KOPT-K1 (cell line): ENCODE data around the gene EARS2.

Experiments
- H3K27ac ChIP-seq: fragments of 200-600 bp; sonication (generic); 2 replicates; pipeline ENCODE4 v1.5.1; 2016; ENCODE audit warnings: antibody characterized with exemption, mild to moderate bottlenecking, low read depth, low read length; ENCODE audit not compliant: poor library complexity, severe bottlenecking
- H3K36me3 ChIP-seq: fragments of 200-600 bp; sonication (generic); 2 replicates; pipeline ENCODE4 v1.5.1; 2017; ENCODE audit warnings: antibody characterized with exemption, mild to moderate bottlenecking, low read length, moderate library complexity; ENCODE audit not compliant: insufficient read depth
- H3K9me3 ChIP-seq: fragments of 200-600 bp; sonication (generic); 2 replicates; pipeline ENCODE4 v1.5.1; 2017; ENCODE audit warnings: antibody characterized with exemption, low read length, mild to moderate bottlenecking; ENCODE audit not compliant: insufficient read depth, poor library complexity, severe bottlenecking

The EARS2 gene

GRCh38 chr16:23577493-23577892 lies 20.3 kb upstream of the EARS2 start:
- Histone ChIP-seq H3K27ac (no peak overlapping the region), H3K36me3 (peaks cover 89% of the 10 kb centered on the region), H3K9me3 (no peaks in the 10 kb centered on the region)

DNA sequence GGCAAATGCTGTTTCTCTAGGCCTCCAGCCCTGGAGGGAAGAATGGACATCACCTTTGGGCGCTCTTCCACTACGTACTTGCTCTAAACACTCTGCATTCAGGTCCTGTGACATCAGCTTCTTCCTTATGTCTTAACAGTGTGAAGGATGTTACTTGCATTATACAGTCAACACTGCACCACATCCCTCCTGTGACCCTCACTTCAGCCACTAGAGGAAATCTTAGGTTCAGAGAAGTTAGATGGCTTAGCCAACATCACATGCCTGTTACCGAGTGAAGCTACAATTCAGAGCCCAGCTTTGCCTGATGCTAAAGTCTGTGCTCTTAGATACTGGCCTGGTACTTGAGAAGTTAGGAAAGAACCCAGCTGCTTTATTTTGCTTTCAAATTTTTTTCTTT lies 18.7 kb upstream of the EARS2 start:
- Histone ChIP-seq H3K36me3 (peaks cover 89% of the 10 kb centered on the region), H3K9me3 (no peaks in the 10 kb centered on the region), H3K27ac (no peak overlapping the region)

DNA sequence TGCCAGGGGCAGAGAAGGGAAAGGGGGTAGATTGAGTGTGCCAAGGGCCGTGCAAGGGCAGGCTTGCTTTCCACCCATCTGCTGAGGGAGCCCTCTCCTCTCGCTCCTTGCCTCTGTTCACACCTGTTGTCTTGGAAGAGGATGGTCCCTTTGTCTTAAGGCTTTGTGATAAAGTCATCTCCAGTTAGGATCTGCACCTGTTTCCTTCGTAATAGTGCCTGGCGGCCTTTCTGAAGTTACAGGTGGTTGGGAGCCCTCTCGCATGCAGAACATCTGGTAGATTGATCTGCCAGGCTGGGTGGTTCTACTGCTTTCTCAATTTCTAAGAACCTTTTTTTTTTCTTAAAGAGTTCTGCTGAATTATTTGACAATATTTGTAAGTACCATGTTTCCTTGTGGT lies 16.7 kb upstream of the EARS2 start:
- H3K36me3 ChIP-seq, result peaks cover 88% of the 10 kb centered on the region

DNA sequence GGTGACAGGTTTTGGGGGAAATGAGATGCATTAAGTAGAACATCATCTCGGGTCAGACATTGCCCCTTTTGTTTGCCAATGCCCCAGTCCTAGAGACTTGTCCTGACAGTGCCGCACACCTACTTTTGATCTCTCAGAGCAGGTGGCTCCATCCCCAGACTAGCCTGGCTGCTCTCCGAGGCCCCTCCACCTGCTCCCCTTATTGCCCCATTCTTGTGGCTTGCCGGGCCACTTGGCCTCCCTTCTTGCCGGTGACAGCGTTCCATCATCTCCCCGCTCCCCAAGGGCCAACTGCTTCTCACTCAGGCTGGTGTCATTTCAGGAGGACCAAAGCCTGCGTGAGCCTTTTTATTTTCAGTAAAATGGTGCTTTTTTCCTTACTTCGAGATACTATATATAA lies 15.2 kb upstream of the EARS2 start:
- Histone ChIP-seq H3K27ac (no peak overlapping the region), H3K36me3 (peaks cover 90% of the 10 kb centered on the region), H3K9me3 (no peaks in the 10 kb centered on the region)

More for the DNA sequence above, 16.7 kb upstream of the EARS2 start:
- Histone ChIP-seq H3K27ac (no peak overlapping the region), H3K9me3 (no peaks in the 10 kb centered on the region)

GRCh38 chr16:23571895-23572294 lies 14.7 kb upstream of the EARS2 start:
- Histone ChIP-seq H3K9me3 (no peaks in the 10 kb centered on the region), H3K27ac (no peak overlapping the region), H3K36me3 (peaks cover 94% of the 10 kb centered on the region)

GRCh38 chr16:23570992-23571632 lies 14.0 kb upstream of the EARS2 start:
- no peaks in the 10 kb centered on the region for H3K9me3 ChIP-seq
- H3K27ac ChIP-seq, result no peak overlapping the region
- H3K36me3 ChIP-seq, result peaks cover 96% of the 10 kb centered on the region

DNA sequence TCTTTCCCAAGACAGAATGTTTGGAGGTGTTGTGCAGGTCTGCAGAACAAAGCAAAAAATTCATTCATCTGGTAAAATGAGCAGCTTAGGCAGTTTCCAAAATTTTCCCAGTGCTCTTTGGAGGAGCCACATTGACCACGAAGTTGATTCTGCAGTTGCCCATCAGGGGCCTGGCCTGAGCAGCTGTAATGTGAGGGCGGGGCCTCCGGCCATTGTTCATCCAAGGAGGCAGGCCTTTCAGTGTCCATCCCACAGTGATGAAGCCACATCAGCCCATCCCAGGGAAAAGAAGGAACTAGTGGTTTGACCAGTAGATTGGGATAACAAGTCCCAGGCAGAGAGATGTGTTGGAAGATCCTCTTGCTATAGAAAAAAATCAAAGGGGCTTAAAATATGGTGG lies 10.5 kb upstream of the EARS2 start:
- H3K9me3 ChIP-seq, result no peaks in the 10 kb centered on the region
- H3K36me3 ChIP-seq, result peaks cover 98% of the 10 kb centered on the region
- no peak overlapping the region for H3K27ac ChIP-seq

- no peaks in the 10 kb centered on the region for H3K9me3 ChIP-seq
- peaks cover 99% of the 10 kb centered on the region for H3K36me3 ChIP-seq
- no peak overlapping the region for H3K27ac ChIP-seq
Observed at GRCh38 chr16:23566724-23567123, 9.6 kb upstream of the EARS2 start.

DNA sequence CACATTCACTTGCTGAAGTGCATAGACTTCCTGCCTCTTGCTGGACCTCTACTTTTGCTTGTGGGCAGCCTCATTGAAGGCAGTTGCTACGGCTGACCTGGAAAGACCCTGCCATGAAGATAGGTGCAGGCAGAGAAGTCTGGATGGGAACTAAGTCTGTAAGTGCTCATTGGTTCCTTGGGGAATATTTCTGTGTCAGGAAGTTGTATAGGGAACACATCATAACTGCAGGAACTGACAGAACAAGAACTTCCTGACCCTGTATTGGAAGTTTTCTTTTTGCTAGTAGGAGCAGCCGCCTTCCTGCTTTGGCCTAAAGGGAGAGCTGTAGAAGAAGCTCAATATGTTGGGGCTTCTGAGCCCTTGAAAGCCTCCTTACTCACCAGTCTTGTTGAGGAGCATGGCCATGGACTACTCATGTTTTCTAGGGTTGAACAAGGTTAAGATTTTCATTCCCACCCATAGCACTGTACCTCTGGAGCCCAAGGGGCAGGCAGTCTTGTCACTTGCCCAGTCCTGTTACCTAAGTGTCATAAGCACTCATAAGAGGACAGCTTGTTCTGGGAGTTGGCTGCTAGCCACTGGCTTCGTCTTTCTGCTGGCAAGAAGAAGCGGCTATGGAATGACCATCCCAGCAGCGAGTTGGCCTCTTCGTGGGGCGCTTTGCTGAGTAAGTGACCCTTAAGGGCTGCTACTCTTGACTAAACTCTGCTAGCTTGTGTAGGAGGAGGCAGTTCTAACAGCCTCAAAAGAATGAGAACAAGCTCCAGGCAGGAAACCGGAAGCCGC lies 7.6 kb upstream of the EARS2 start:
- Histone ChIP-seq H3K9me3 (no peaks in the 10 kb centered on the region), H3K27ac (no peak overlapping the region), H3K36me3 (peaks cover 99% of the 10 kb centered on the region)

DNA sequence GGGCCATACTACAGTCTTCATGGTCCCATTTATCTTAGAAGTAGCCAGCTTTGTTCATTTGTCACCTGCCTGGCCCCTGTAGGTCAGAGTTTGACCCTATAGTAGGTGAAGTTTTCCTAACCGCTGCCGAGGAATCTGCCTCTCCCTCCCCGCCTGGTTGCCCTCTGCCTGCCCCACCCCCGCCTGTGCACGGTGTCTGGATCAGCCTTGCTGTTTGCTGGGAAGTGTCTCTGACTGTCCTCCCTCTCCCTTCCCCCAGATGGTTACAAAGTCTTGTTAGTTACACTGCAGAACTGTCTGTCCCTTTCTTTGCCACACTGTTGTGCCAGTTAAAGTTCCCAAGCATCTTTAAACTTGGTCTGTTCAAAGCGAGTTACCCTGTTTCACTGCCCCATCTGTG lies 6.0 kb upstream of the EARS2 start:
- peaks cover 92% of the 10 kb centered on the region for H3K36me3 ChIP-seq
- H3K9me3 ChIP-seq, result no peaks in the 10 kb centered on the region
- H3K27ac ChIP-seq, result no peak overlapping the region

DNA sequence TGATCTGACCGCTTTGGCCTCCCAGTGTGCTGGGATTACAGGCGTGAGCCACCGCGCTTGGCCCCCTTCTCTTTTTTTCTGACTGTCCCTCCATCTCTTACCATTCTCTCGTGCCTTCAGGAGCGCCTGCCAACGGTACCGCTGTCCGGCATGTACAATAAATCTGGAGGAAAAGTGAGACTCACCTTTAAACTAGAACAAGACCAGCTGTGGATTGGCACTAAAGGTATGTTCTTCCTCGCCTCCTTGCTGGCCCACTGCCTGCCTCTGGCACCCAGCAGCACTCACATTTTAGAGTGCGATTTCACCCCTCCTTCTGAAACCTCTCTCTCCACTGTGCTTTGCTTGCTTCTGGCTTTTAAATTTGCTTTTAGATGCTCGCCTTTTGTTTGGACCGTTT lies 5.4 kb upstream of the EARS2 start:
- H3K36me3 ChIP-seq, result peaks cover 85% of the 10 kb centered on the region
- no peaks in the 10 kb centered on the region for H3K9me3 ChIP-seq
- H3K27ac ChIP-seq, result no peak overlapping the region

DNA sequence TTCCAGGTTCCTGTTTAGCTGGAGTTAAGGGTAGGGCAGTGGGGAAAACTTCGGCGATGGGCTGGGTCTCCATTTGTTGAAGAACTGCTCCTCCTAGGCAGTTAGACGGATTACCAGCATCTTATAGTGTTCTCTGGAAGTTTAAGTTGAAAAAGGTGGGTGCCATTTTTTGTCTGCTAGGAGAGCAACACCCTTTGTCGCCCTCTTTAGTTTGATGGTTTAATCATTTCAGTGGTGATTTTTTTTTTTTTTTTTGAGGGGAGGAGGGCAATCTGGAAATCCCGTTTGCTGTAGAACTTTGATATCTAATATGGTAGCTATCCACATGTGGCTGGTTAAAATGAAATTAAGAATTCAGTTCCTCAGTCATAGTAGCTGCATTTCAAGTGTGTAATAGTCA lies 4.4 kb upstream of the EARS2 start:
- Histone ChIP-seq H3K9me3 (no peaks in the 10 kb centered on the region), H3K36me3 (peaks cover 76% of the 10 kb centered on the region), H3K27ac (no peak overlapping the region)

DNA sequence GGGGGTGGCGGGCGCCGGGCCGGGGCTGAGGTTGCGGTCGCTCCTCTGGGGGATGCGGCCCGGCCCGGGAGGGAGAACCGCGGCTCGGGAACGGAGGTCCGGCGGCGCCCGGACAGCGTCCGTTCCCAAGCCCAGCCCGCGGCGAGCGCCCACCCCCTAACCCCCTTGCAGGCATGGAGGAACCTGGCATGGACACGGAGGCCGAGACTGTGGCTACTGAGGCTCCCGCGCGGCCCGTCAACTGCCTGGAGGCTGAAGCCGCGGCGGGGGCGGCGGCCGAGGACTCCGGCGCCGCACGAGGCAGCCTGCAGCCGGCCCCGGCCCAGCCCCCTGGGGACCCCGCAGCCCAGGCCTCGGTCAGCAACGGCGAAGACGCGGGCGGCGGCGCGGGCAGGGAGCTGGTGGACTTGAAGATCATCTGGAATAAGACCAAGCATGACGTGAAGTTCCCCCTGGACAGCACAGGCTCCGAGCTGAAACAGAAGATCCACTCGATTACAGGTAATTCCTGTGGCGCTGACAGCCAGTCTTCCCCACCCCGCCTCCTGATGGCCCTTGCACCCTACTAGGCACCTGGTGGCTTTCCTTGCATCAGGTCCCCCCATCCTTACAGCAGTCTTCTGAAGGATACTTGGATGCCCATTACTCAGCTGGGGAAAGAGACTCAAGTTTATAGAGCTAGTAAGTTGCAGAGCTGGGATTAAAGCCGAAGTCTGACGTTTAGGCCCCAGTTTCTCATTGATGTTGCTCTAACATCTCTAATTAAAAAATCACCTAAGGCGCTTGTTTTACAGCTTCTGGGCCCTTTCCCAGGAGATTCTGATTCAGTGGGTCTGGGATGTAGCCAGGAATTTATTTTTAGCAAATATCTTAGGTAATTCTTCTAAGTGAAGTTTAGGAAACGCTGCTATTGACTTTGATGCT lies 891 bp upstream of the EARS2 start:
- peak overlapping the region; percentile 86 for H3K27ac ChIP-seq
- H3K36me3 ChIP-seq, result peaks cover 45% of the 10 kb centered on the region
- H3K9me3 ChIP-seq, result no peaks in the 10 kb centered on the region

DNA sequence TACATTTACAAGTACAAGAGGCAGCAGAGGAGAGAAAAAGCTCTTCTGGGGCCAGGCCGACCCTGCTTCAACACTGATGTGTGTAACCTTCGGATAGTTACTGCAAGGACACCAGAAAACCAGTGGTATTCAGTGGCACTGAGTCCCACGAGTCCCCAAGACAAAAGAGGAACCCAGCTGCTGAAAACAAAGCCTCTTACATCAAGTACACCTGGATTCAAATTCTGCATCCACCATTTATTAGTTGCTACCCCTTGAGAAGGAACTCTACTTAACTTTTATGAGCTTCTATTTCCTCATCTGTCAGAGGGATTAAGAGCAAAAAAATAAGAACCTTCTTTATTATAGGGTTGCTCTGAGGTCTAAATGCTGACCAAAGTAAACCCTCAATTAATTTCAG lies 2.6 kb downstream of the EARS2 start:
- Histone ChIP-seq H3K36me3 (peaks cover 44% of the 10 kb centered on the region), H3K27ac (no peak overlapping the region), H3K9me3 (no peaks in the 10 kb centered on the region)

DNA sequence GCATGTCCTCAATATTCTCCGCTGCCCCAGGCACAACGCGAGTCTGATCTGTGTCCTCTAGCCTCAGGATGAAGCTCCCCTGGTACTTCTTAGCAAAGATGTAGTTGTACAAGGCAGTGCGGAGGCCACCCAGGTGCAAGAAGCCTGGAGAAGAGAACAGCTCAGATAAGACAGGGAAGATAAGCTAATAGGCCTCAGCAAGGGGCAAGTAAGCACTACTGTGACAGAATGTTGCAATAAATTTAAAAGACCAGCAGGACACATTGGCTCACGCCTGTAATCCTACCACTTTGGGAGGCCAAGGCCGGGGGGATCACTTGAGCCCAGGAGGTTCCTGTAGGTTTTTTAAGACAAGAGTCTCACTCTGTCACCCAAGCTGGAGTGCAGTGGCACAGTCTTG lies 5.0 kb downstream of the EARS2 start:
- H3K9me3 ChIP-seq, result no peaks in the 10 kb centered on the region
- H3K27ac ChIP-seq, result no peak overlapping the region
- H3K36me3 ChIP-seq, result peaks cover 58% of the 10 kb centered on the region
